VCaP (cell line): ENCODE results near the gene TBC1D1.

Source experiments
- H3K27ac ChIP-seq: fragments of 450-650 bp; 2 replicates; pipeline ENCODE4 v1.5.1; 2017
- TF ChIP-seq, protein P1 (sequence below): fragments of 450-650 bp; conservative IDR thresholded peaks from 2 replicates; pipeline ENCODE4 v1.5.1; 2017; ENCODE audit warnings: mild to moderate bottlenecking, moderate library complexity

Gene TBC1D1

DNA sequence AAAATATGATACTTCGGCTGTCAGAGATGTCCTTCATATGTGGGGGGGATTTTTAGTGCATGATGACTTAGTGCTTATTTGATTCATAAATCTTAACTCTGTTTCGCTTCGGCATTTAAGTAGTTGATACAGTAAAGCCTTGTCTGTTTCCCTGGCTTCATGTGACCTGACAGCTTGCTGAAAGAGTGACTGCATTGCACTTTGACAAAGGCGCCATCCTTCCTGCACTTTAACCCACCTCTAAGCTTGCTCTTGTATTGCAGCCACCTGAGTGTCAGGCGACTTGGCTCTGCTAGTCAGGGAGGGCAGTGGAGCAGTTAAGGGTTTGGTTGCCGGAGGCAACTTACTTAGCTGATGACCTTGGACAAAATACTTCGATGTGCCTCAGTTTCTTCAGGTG, 134.8 kb downstream of the TBC1D1 start:
- H3K27ac ChIP-seq, result no peak overlapping the region
- TF ChIP-seq, protein P1, sequence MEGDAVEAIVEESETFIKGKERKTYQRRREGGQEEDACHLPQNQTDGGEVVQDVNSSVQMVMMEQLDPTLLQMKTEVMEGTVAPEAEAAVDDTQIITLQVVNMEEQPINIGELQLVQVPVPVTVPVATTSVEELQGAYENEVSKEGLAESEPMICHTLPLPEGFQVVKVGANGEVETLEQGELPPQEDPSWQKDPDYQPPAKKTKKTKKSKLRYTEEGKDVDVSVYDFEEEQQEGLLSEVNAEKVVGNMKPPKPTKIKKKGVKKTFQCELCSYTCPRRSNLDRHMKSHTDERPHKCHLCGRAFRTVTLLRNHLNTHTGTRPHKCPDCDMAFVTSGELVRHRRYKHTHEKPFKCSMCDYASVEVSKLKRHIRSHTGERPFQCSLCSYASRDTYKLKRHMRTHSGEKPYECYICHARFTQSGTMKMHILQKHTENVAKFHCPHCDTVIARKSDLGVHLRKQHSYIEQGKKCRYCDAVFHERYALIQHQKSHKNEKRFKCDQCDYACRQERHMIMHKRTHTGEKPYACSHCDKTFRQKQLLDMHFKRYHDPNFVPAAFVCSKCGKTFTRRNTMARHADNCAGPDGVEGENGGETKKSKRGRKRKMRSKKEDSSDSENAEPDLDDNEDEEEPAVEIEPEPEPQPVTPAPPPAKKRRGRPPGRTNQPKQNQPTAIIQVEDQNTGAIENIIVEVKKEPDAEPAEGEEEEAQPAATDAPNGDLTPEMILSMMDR, result no peak

DNA sequence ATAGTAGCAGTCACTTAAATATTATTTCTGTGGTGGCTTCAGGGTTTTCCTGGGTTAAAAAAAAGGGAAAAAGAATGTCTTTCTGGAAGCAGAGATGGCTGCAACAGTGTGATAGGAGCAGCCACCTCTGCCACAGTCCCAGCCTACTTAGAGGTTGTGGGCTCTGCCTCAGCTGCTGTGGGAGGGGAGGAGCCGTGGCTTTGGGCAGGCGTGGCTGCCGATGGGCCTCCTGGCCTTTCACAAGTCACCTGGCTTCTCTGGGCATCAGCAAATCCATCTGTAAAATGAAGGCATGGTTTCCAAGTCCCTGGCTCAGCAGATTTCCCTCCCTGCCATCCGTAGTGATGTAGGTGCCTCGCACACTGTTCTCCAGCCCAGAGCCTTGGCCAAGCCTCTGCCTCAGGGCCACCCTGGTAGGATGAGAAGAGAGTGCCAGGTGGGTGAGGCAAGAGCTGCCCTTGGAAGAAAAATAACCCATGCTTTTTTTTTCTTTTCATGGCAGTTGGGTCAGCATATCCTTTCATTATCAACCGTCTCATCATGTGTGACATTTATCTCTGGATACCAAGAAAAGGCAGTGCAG, 135.4 kb downstream of the TBC1D1 start:
- H3K27ac ChIP-seq, result no peak overlapping the region
- TF ChIP-seq, protein P1, result no peak

DNA sequence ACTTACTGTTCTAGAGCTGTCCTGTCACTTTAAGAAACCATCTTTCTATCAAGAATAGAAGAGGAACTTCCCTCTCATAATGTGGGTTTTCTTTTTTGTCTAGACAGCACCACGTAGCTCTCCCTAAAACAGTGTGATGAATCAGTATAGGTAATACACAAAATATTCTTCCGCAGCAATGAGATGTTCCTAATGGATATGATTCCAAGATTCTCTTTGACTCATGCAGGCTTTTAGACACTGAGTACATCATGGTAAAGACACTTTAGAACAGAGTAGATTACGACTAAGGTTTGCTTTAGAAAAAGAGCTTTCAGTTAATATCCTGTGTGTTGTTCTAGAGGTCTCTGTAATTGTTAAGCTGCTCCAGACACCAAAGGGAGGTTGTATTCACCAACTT, 139.1 kb downstream of the TBC1D1 start:
- H3K27ac ChIP-seq, result peak overlapping the region; percentile 87
- TF ChIP-seq, protein P1, result no peak

DNA sequence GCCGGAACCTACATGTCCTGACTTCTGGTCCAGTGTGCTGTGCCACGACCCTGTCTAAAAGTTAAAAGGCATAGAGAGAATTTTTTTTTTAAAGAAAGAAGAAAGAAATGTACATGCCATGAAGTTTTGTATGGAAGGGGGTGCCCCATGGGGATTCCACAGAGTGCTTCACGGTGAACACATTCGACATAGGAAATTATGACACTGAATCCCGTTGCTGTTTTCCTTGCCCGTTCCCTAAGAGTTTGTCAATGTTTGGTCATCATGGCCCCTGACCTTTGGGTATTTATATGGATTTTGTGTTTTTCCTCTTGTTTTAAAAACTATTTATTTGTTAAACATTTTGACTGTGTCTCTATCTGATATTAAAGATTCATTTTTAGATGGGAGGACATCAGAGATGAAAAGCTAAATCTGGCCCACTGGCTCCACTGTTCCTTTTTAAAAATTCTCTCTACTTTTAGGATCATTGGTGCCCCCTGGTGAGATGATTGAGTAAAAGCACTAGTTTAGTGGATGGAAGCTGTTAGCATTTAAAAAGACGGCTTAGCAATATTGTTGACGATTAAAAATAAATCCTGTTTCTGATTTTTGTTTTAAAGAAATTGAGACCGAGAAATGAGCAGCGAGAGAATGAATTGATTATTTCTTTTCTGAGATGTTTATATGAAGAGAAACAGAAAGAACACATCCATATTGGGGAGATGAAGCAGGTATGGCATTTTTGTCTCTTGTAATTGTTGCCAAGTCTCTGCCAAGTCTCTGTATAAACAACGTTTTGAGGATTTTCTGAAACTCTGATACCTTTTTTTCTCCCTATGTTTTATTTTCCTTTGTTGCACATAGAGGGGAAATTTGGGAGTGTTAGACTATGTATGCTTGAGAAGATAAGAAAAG, 144.3 kb downstream of the TBC1D1 start:
- TF ChIP-seq, protein P1, result peak; percentile 84
- no peak overlapping the region for H3K27ac ChIP-seq

DNA sequence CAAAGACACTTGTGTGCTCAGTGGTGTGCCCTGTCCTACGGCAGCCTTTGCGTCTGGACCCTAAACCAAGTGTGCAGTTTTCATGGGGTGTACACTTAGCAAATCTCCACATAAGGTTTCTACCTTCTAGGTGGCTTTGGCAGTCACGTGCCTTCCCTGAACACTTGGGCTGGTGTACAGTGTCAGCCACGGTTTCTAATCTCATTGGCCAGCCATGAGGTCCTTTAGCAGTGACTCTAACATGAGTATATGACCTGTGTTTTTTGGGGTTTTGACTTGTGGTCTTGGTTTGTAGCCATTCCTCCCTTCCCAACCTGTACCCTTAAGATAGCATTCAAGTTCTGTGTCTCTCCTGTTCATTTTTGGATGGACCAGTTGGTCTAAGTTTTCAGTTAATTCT, 145.7 kb downstream of the TBC1D1 start:
- H3K27ac ChIP-seq, result no peak overlapping the region
- TF ChIP-seq, protein P1, result no peak

DNA sequence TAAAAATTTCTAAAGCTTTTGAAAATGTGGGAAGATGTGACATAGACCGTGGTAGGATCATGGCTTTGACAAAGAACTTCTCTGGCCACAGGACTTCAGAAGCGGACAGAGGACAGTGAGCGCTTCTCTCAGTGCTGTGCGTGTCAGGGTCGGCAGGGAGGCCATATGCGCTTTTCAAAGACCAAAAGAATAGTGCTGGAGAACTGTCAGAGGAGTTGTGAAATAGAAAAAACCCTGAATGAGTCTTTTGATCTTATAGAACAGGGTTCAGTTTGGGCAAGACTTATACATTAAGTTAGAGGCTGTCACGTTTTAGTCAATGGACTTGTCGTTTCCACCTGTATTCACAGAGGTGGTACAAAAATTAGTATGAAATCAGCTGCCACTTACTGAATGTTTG, 146.7 kb downstream of the TBC1D1 start:
- H3K27ac ChIP-seq, result no peak overlapping the region
- TF ChIP-seq, protein P1, result no peak

DNA sequence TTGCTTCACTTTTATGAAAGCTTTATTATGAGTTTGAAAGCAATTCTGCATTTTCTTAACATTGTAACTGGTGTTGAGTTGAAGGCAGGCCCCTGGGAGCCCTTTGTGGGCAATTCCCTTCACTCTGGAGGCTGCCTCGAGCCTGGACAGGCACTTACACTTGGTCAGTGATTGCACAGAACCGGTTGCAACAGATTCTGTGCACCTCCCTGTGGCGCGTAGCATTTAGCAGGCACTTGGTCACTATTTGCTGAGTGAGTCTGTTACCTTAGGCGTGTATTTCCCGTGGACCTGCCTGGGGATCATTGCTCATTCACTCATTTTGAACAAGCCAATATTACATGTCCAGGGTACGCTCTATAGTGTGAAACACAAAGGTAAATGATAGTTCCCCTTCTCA, 149.7 kb downstream of the TBC1D1 start:
- TF ChIP-seq, protein P1, result peak; percentile 46
- H3K27ac ChIP-seq, result no peak overlapping the region
